ENCODE data around the gene CRYZ.
"Not testable (repeated sequence)": the region's sequence is repeated elsewhere in the genome, so short reads cannot be mapped to it uniquely, and the experiment has no call there.

CRYZ gene

DNA sequence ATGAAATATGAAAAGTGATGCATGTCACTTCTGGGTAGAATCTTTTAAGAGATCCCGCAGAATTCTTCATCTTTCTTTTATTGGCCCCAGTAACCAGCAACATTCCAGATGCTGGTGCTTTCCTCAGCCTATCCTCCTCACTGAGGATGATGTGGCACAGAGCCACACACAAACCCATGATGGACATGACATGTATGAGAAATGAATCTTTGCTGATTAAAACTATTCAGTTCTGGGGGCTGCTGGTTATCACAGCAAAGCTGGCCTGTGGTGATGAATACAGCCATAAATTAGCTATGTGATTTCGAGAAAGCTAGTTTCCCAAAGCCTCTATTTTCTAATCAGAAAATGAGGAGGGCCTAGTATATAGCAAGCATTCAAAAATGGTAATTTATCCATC lies 51.0 kb downstream of the CRYZ start:
- DNase-seq (ENCODE audit: low read depth in 1 of 2, low spot score in 1 of 2), result no peak

DNA sequence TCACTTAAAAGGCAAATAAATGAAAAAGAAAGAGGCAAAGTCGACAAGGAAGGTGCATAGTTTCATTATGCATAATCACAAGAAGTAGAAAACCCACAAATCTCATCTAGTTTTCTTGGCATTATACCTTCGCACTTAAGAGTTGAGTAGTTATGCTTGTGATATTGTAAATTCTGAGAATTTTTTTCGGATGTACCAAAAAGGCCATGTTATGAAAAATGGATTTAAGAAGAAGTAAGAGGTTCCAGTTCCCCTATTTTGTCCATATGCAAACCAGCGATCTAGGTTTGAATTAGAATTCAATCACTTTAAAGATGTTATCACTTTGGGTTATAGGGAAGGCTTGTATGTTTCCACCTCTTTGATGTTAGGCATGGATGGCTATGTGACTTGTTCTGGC lies 51.4 kb downstream of the CRYZ start:
- DNase-seq (ENCODE audit: low read depth in 1 of 2, low spot score in 1 of 2), result no peak

DNA sequence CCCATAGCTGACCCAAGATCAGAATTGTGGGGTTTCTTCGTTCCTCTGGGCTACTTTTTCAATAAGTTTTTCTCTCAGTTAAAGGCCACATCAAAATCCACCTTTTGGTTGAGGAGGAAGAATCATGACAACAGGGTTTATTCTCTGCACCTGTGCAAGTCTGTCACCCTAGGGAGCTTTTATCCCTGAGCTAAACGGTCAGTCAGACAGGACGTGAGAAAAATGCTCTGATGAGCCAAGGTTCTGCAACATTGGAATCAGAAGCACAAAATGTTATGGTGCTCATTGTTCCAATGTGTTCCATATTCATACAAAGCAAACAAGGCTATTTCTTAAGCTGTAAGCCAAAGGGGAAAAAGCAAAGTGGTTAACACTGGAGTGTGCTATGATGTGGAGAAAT lies 51.8 kb downstream of the CRYZ start:
- no peak for DNase-seq (ENCODE audit: low read depth in 1 of 2, low spot score in 1 of 2)

DNA sequence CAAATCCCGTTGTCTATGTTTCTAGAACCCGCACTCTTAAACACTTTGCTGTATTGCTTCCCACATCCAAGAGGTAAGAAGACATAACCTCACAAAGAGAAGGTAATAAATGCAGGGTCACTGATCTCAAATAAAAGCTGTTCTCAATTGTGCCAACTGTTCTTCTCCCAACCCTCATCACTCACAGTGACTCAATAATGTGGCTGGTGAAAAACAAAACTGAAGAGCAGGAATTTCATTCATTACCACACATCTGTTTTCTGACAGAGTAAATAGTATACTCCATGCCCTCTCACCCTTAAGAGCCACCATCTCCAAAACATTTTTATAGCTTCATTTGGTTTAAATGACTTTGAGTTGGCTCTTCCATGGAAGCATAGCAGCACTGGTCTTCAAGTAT lies 53.0 kb downstream of the CRYZ start:
- DNase-seq (ENCODE audit: low read depth in 1 of 2, low spot score in 1 of 2), result no peak

DNA sequence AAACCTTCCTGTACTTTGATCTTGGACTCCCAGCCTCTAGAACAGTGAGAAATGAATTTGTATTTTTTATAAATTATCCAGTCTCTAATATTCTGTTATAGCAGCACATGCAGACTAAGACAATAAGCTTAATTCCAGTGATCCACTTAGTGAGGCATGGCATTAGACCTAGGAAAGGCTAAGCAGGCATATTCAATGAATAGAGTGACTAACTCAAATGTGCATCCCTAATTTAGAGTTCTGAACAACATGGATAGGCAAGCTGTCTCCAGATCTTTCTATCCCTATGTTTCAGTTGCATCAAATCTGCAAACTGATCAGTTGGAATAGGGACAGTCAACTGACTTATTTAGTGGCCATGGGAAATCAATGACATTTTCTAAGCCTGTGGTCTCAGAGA lies 54.9 kb downstream of the CRYZ start:
- DNase-seq (ENCODE audit: low read depth in 1 of 2, low spot score in 1 of 2), result no peak

DNA sequence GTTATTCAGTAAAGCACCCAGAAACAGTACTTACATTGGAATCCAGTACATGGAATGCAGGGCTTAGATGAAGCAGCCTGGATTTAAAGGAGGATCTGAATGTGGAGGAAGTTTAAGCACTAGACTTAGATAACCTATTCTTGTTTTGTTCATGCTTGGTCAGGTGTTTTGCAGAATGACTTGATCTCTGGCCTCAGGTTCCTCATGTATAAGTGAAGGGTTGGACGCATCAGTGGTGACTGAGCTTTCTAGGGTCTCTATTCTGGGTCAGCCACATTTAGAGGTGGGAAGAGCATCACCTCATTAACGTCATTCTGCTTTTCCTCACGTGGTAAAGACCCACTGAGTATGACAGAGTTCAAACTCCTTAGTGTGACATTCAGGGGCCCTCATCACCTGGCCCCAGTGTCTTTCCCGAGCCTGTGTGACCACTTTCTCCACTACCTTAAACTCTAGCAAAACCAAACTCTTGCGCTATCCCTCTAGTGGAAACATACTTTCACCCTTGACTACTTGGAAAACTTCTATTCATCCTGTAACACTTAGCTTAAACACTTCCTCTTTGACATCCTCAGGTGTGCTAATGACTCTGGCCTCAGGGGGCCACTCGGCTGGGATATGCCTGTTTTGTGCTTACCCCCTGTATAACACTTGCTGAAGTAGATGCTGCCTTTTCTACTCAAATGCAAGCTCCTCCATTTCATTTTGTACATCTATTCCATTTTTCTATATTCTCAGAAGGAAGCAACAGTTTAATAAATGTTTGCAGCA lies 58.4 kb downstream of the CRYZ start:
- DNase-seq (ENCODE audit: low read depth in 1 of 2, low spot score in 1 of 2), result no peak

DNA sequence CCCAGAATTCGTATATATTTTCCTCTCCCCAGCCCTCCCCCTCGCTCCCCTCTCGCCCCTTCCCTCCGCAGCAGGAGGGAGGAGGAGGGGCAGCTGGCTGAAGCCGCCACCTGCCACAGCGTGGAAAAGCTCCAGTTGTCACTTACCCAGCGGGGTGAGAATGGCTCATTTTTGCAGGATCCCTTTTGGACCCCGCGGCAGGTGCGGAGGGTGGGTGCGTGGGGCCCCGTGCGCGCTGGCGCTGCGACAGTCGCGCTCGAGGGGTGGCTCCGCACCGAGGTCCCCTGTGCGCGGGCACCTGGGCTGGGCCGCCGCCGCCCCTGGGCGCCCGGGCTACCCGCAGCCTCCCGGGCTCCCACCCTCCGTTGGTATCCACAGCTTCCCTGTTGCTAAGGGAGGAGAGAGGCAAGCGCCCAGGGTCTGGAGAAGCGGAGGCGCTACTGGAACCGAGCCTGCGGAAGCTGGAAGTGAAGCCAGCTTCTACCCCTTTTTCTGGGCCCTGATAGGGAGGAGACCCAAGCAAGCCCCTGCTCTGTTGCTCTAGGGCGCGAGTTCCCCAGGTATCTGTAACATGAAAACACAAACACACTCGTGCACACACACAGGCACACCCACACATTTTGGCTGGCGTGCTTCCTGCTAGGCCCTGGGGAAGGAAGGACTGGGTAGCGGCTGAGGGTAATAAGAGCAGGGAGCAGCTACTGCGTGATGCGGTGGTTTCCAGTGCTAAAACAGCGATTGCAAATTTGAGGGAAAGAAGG lies 59.3 kb downstream of the CRYZ start, which contains the start of gene ERICH3:
ERICH3 (minus strand) TSS at position 442 of the 761 bp plus-strand sequence; CDS start at position 169, 273 bp downstream.
- no peak for DNase-seq (ENCODE audit: low read depth in 1 of 2, low spot score in 1 of 2)

DNA sequence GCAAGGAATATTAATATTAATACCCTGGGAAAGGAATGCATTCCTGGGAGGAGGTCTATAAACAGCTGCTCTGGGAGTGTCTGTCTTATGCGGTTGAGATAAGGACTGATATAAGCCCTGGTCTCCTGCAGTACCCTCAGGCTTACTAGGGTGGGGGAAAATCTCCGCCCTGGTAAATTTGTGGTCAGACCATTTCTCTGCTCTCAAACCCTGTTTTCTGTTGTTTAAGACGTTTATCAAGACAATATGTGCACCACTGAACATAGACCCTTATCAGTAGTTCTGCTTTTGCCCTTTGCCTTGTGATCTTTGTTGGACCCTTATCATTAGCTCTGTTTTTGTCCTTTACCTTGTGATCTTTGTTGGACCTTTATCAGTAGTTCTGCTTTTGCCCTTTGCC lies 62.0 kb downstream of the CRYZ start:
- not testable (repeated sequence) for DNase-seq (ENCODE audit: low read depth in 1 of 2, low spot score in 1 of 2)
